Smooth muscle cell (in vitro differentiated cells): Measurements from ENCODE around the gene G3BP1. TPM values are rescaled to one million over a fixed set of nuclear protein-coding genes. Genes with fewer than 3 reads are reported as not detected.

Experiments used
- DNase-seq: peaks from one replicate; lab custom pipeline; 2025; ENCODE audit not compliant: unreplicated experiment; lab: John Stamatoyannopoulos, UW
- H2AFZ ChIP-seq: fragments of 200-600 bp; sonication (generic); 2 replicates; pipeline ENCODE4 v1.6.0; 2016; ENCODE audit warnings: antibody characterized with exemption, low read depth, mild to moderate bottlenecking
- H3F3A ChIP-seq: fragments of 200-600 bp; sonication (generic); 2 replicates; pipeline ENCODE4 v1.6.0; 2017; ENCODE audit warnings: antibody characterized with exemption, low read depth
- H3K27ac ChIP-seq: fragments of 200-600 bp; sonication (generic); 2 replicates; pipeline ENCODE4 v1.5.1; 2016; ENCODE audit warnings: low read depth, mild to moderate bottlenecking
- H3K27me3 ChIP-seq: fragments of 200-600 bp; sonication (generic); 2 replicates; pipeline ENCODE4 v1.6.1; 2016; ENCODE audit warnings: low read depth, mild to moderate bottlenecking
- H3K36me3 ChIP-seq: fragments of 200-600 bp; sonication (generic); 2 replicates; pipeline ENCODE4 v1.5.1; 2016; ENCODE audit warnings: low read depth
- H3K4me1 ChIP-seq: fragments of 200-600 bp; sonication (generic); 2 replicates; pipeline ENCODE4 v1.5.1; 2016; ENCODE audit warnings: low read depth
- H3K4me2 ChIP-seq: fragments of 200-600 bp; sonication (generic); 2 replicates; pipeline ENCODE4 v1.6.0; 2016; ENCODE audit warnings: mild to moderate bottlenecking
- H3K4me3 ChIP-seq: fragments of 200-600 bp; sonication (generic); 2 replicates; pipeline ENCODE4 v1.5.1; 2016; ENCODE audit warnings: mild to moderate bottlenecking
- H3K79me2 ChIP-seq: fragments of 200-600 bp; sonication (generic); 2 replicates; pipeline ENCODE4 v1.6.0; 2016; ENCODE audit warnings: low read depth, mild to moderate bottlenecking
- H3K9ac ChIP-seq: fragments of 200-600 bp; sonication (generic); 2 replicates; pipeline ENCODE4 v1.6.0; 2016; ENCODE audit warnings: low read depth
- H3K9me3 ChIP-seq: fragments of 200-600 bp; sonication (generic); replicated peaks from 2 replicates; pipeline ENCODE4 v1.5.1; 2016; ENCODE audit warnings: low read depth
- H4K20me1 ChIP-seq: fragments of 200-600 bp; sonication (generic); 2 replicates; pipeline ENCODE4 v1.6.0; 2016; ENCODE audit warnings: low read depth
- CTCF ChIP-seq: fragments of 200-600 bp; sonication (generic); IDR thresholded peaks from 2 replicates; pipeline ENCODE4 v1.5.1; 2017; ENCODE audit warnings: borderline replicate concordance, mild to moderate bottlenecking, antibody characterized with exemption; ENCODE audit not compliant: insufficient read depth, poor library complexity, severe bottlenecking
- WGBS: methylation state at CpG from one replicate; pipeline ENCODE4 v1.1.7; 2016; ENCODE audit warnings: low lambda C conversion rate; 5-methylcytosine and 5-hydroxymethylcytosine counted together
- polyA plus RNA-seq: library from polyadenylated mRNA; unstranded; fragments of >200 nt; fragmentation: Nextera tagmentation; extraction: Ambion mirVana; gene quantifications from 2 replicates; pipeline ENCODE4 v1.2.1, GENCODE V29; 2016
- total RNA-seq: library from RNA; depleted of rRNA; stranded (reverse); fragments of >200 nt; gene quantifications from 2 replicates; pipeline ENCODE4 v1.2.3, GENCODE V29; 2014

G3BP1 gene
- total and polyA plus RNA-seq, 2 experiments from 2014 or later = 69.5 to 96.8 TPM

DNA sequence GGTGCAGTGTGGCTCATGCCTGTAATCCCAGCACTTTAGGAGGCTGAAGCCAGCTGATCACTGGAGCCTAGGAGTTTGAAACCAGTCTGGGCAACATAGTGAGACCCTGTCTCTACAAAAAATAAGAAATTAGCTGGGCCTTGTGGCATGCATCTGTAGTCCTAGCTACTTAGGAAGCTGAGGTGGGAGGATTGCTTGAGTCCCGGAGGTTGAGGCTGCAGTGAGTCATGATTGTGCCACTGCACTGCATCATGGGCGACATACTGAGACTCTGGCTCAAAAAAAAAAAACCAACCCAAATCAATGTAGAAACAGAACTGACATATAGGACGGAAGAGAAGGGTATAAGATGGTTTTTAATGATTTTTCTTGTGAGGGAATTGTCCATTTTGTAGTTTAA lies 27.7 kb downstream of the G3BP1 start:
- no peak overlapping the region for H3K4me3 ChIP-seq
- H3K36me3 ChIP-seq = peaks cover 37% of the 10 kb centered on the region
- H3K9ac ChIP-seq = no peak overlapping the region
- no peak for TF ChIP-seq CTCF
- H3K27ac ChIP-seq = no peak overlapping the region
- peaks cover 62% of the 10 kb centered on the region for H3K79me2 ChIP-seq
- H4K20me1 ChIP-seq = peaks cover 89% of the 10 kb centered on the region
- H3K4me2 ChIP-seq = no peak overlapping the region
- no peaks in the 10 kb centered on the region for H3K27me3 ChIP-seq
- no peak for DNase-seq
- no peaks in the 10 kb centered on the region for H3K4me1 ChIP-seq
- 50% methylated on average over 3 of the region's 3 CpGs for WGBS
- H3F3A ChIP-seq = peaks cover 22% of the 10 kb centered on the region
- H2AFZ ChIP-seq = no peak overlapping the region
- H3K9me3 ChIP-seq = no peaks in the 10 kb centered on the region

GRCh38 chr5:151800532-151800931 lies 28.8 kb downstream of the G3BP1 start:
- Histone ChIP-seq H3K79me2 (peaks cover 51% of the 10 kb centered on the region), H3K4me1 (no peaks in the 10 kb centered on the region), H3F3A (peaks cover 32% of the 10 kb centered on the region), H3K9me3 (no peaks in the 10 kb centered on the region), H3K4me2 (no peak overlapping the region), H3K36me3 (peaks cover 32% of the 10 kb centered on the region), H4K20me1 (peaks cover 89% of the 10 kb centered on the region), H3K9ac (no peak overlapping the region), H3K4me3 (no peak overlapping the region), H3K27me3 (no peaks in the 10 kb centered on the region), H3K27ac (no peak overlapping the region), H2AFZ (no peak overlapping the region)
- 97% methylated on average over 2 of the region's 2 CpGs for WGBS
- DNase-seq = no peak
- TF ChIP-seq CTCF = no peak

DNA sequence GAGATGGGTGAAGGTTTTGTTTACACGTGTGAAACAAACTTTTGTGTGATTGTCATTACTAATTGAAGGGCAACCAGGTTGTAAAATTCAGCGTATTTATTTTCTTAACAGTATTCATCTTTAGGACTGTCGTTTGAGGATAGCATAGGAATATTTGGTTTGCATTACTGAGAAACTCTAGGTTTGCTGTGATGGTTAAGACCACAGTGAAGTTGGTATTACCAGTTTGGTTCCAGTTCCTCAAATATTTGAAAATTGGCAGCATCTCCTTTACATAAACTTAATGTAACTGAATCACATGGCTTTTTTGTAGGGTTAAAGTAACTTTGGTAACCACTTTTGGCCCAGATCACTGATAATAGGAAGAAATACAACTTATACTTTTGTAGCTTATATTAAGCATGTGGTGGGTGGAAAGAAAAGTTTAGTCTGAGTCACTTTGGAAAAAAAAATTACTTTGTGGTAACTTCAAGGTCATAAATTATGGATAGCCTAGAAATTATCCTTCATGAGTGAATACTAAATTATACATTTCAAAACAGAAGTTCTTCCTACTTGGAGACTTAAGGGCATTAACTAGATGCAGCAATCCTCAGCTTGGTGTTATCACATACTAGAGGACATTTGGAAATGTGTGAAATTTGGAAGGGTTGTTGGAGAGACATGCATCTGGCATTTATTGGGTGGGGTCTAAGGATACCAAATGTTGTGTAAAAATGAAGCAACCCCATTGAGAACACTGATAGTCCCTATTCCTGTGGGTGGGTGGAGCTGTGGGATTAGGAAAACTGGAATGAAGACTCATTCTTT lies 33.9 kb downstream of the G3BP1 start:
- H3K27me3 ChIP-seq = no peaks in the 10 kb centered on the region
- H3K9me3 ChIP-seq = no peaks in the 10 kb centered on the region
- no peak overlapping the region for H3K9ac ChIP-seq
- H3F3A ChIP-seq = peaks cover 22% of the 10 kb centered on the region
- H3K4me2 ChIP-seq = peak overlapping the region; percentile 25
- no peak overlapping the region for H3K4me3 ChIP-seq
- no peak for DNase-seq
- H3K36me3 ChIP-seq = peaks cover 11% of the 10 kb centered on the region
- peaks cover 29% of the 10 kb centered on the region for H3K79me2 ChIP-seq
- H4K20me1 ChIP-seq = peaks cover 76% of the 10 kb centered on the region
- no peak overlapping the region for H2AFZ ChIP-seq
- peak overlapping the region; percentile 4 for H3K27ac ChIP-seq
- TF ChIP-seq CTCF = no peak
- no peaks in the 10 kb centered on the region for H3K4me1 ChIP-seq
- WGBS = 85% methylated on average over 3 of the region's 3 CpGs
